ENCODE data around the gene MYO1G. TPM values are rescaled to one million over a fixed set of nuclear protein-coding genes. Genes with fewer than 3 reads are reported as not detected.

Gene MYO1G
- 0.03 TPM in 1 of 2 replicates, not detected in the other for total RNA-seq
- 0.10 TPM in 1 of 2 replicates, not detected in the other for polyA plus RNA-seq

DNA sequence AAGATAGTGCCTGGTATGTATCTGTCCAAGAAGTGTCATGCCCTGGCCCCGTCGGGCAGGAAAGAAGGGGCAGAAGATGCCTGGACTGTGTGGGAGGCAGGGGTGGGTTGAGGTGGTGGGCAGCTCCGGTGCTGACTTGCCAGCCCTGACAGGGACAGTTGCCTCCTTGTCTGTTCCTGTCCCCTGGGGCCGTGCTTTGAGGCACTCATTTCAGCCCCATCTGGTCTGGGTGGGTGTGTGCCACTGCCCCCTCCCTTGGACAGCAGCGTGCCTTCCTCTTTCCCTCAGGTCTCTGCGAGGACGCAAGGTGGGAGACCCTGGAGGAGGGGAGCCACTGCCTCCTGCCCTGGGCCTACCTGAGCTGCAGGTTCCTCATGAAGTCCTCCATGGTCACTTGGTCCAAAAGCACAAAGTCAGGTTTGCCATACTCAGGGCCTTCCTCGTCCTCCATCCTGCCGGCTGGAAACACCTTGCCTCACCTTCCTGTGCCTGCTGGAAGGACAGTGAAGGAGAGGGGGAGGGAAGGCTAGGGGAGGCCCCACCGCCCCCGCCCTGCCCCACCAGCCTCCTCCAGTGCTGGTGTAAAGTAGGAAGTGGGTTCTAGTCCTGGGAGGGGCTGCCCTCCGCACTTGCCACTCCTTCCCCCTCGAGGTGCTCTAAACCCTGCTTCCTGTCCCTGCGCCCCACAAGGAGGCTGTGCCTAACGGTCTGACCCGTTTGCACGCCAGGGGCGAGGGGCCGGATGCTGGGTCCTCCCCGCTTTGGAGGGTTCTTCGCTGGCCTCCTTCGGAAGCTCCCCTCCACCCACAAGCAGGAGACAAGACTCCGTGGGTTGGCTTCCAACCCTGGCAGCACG lies at the start of gene MYO1G:
Gene MYO1G (minus strand): TSS at position 505 of the 856 bp plus-strand sequence. CDS start 54 bp downstream, at position 451.
- Histone ChIP-seq H3K4me3 (no peak within 1 kb of the TSS), H3K9me2 (replicated peaks; ENCODE audit: insufficient read depth) (no peaks in the 10 kb centered on the region), H4K20me1 (ENCODE audit: insufficient read depth, poor library complexity, severe bottlenecking) (no peaks in the 10 kb centered on the region), H3K9me3 (ENCODE audit: low read depth) (no peaks in the 10 kb centered on the region), H3K36me3 (replicated peaks; ENCODE audit: insufficient read depth, low read depth) (no peaks in the 10 kb centered on the region), H3K79me2 (no peaks in the 10 kb centered on the region), H2AFZ (no peak within 1 kb of the TSS), H3K4me2 (no peak within 1 kb of the TSS), H3K27ac (no peak within 1 kb of the TSS), H3K4me1 (ENCODE audit: insufficient read depth) (no peaks in the 10 kb centered on the region), H3K27me3 (no peaks in the 10 kb centered on the region)
- TF ChIP-seq EZH2 (IDR thresholded peaks at IDR 0.05; ENCODE audit: borderline replicate concordance) (no peak), EZH2phosphoT487 (IDR thresholded peaks at IDR 0.05; ENCODE audit: low read depth, severe bottlenecking, unreplicated experiment) (no peak), CTCF (IDR thresholded peaks at IDR 0.05; ENCODE audit: poor library complexity) (no peak)
- 87% methylated on average over 22 of the region's 24 CpGs for WGBS (ENCODE audit: low lambda C conversion rate, missing lambda C conversion rate)
- DNase-seq (ENCODE audit: low spot score), result no peak

DNA sequence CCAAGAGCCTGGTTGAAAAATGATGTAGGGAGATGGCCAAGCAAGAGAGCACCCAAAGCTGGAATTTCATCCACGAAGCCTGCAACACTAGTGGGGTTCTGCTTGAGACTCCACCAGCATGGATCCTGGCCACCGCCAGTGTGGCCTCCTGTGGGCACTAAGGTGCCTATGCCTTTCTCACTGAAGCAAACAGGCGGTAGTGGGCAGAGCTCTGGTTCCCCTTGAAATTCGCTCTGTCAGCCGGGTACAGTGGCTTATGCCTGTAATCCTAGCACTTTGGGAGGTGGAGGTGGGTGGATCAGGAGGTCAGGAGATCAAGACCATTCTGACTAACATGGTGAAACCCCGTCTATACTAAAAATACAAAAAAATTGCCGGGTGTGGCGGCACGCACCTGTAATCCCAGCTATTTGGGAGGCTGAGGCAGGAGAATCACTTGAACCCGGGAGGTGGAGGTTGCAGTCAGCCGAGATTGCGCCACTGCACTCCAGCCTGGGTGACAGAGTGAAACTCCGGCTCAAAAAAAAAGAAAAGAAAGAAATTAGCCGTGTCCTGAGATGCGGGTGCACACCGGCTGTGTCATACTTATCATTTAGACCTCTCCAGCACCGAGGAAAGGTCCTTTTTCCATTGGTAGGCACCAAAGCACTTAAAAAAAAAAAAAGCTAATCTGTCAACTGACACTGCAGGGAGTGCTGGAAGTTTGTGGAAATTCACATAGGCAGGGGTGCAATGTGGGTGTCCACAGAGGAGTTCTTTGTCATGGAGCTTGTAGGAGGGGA lies 49.5 kb upstream of the MYO1G start:
- Histone ChIP-seq H3K27me3 (no peaks in the 10 kb centered on the region), H3K79me2 (peaks cover 79% of the 10 kb centered on the region), H3K9me2 (replicated peaks; ENCODE audit: insufficient read depth) (no peaks in the 10 kb centered on the region), H3K36me3 (replicated peaks; ENCODE audit: insufficient read depth, low read depth) (no peaks in the 10 kb centered on the region), H4K20me1 (ENCODE audit: insufficient read depth, poor library complexity, severe bottlenecking) (peaks cover 4% of the 10 kb centered on the region), H3K9me3 (ENCODE audit: low read depth) (no peaks in the 10 kb centered on the region), H3K27ac (no peak overlapping the region), H3K4me2 (no peak overlapping the region), H2AFZ (no peak overlapping the region), H3K4me1 (ENCODE audit: insufficient read depth) (no peaks in the 10 kb centered on the region), H3K4me3 (no peak overlapping the region)
- TF ChIP-seq EZH2phosphoT487 (IDR thresholded peaks at IDR 0.05; ENCODE audit: low read depth, severe bottlenecking, unreplicated experiment) (no peak), CTCF (IDR thresholded peaks at IDR 0.05; ENCODE audit: poor library complexity) (no peak), EZH2 (IDR thresholded peaks at IDR 0.05; ENCODE audit: borderline replicate concordance) (no peak)
- no peak for DNase-seq (ENCODE audit: low spot score)
- 94% methylated on average over 17 of the region's 17 CpGs for WGBS (ENCODE audit: low lambda C conversion rate, missing lambda C conversion rate)

DNA sequence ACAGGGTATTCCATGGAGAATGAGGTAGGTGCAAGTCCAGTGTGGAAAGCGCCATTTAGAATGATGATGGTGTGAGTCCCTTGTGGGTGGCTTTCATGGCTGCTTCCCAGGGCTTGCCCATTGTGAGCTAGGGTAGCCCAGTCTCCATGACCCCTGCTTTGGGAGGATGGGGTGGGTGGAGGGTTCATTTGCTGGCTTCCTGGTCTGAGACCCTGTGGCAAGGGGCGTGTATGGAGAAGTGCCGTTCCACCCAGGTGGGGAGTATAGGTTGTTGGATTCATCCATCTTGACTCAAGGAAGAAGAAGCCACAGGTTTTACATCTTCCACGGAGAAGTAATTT lies 48.9 kb upstream of the MYO1G start:
- H3K9me2 ChIP-seq (replicated peaks; ENCODE audit: insufficient read depth), result no peaks in the 10 kb centered on the region
- H3K4me3 ChIP-seq, result no peak overlapping the region
- H4K20me1 ChIP-seq (ENCODE audit: insufficient read depth, poor library complexity, severe bottlenecking), result peaks cover 4% of the 10 kb centered on the region
- no peak overlapping the region for H3K4me2 ChIP-seq
- H2AFZ ChIP-seq, result no peak overlapping the region
- DNase-seq (ENCODE audit: low spot score), result no peak
- no peaks in the 10 kb centered on the region for H3K9me3 ChIP-seq (ENCODE audit: low read depth)
- peaks cover 81% of the 10 kb centered on the region for H3K79me2 ChIP-seq
- TF ChIP-seq CTCF (IDR thresholded peaks at IDR 0.05; ENCODE audit: poor library complexity) (no peak), EZH2phosphoT487 (IDR thresholded peaks at IDR 0.05; ENCODE audit: low read depth, severe bottlenecking, unreplicated experiment) (no peak), EZH2 (IDR thresholded peaks at IDR 0.05; ENCODE audit: borderline replicate concordance) (no peak)
- no peak overlapping the region for H3K27ac ChIP-seq
- no peaks in the 10 kb centered on the region for H3K4me1 ChIP-seq (ENCODE audit: insufficient read depth)
- no peaks in the 10 kb centered on the region for H3K27me3 ChIP-seq
- no peaks in the 10 kb centered on the region for H3K36me3 ChIP-seq (replicated peaks; ENCODE audit: insufficient read depth, low read depth)
- 96% methylated on average over 4 of the region's 4 CpGs for WGBS (ENCODE audit: low lambda C conversion rate, missing lambda C conversion rate)

Measured in hepatocyte (in vitro differentiated cells).